ENCODE results near the gene PRKCB.

PRKCB gene

GRCh38 chr16:24262816-24263215 is 427.0 kb downstream of the PRKCB start:
- Mint-ChIP-seq H3K9me3 (no peaks in the 10 kb centered on the region), H3K36me3 (ENCODE audit: low read depth) (no peaks in the 10 kb centered on the region), H3K4me1 (no peaks in the 10 kb centered on the region), H3K4me3 (no peak overlapping the region), H3K27ac (no peak overlapping the region), H3K27me3 (ENCODE audit: low read depth, poor library complexity) (peaks cover 22% of the 10 kb centered on the region)
- DNase-seq = no peak
- TF ChIP-seq CTCF (IDR thresholded peaks at IDR 0.05) = no peak
